H1 (cell line): ENCODE results near the gene CYP27C1. TPM values are rescaled to one million over a fixed set of nuclear protein-coding genes. Genes with fewer than 3 reads are reported as not detected.

Experiments
- CTCF ChIA-PET: fragments of 300-600 bp; sonication (Branson Sonifier 250); formaldehyde crosslinking; loops from one replicate; lab custom pipeline; 2021; ENCODE audit not compliant: partially characterized antibody; lab: Charles Lee
- POLR2A ChIA-PET: fragments of 300-600 bp; sonication (Branson Sonifier 250); formaldehyde crosslinking; loops from one replicate; lab custom pipeline; 2021; ENCODE audit warnings: inconsistent platforms; ENCODE audit not compliant: partially characterized antibody; lab: Charles Lee
- DNase-seq, 2 experiments: peaks; one replicate each; pipeline versions ENCODE4 v3.0.0 to v3.0.0-alpha.2; 2010 to 2022; ENCODE audit warnings: low spot score in 2 of 2, low read depth in 1 of 2, mixed read lengths in 1 of 2
- FAIRE-seq: peaks from 2 replicates; lab custom pipeline; 2011; peaks lifted over from hg19 to GRCh38; lab: Jason Lieb, UNC
- H2AFZ ChIP-seq: 2 replicates; pipeline ENCODE4 v1.8.1; 2012; ENCODE audit warnings: low read length, inconsistent platforms
- H2AK5ac ChIP-seq: 2 replicates; pipeline ENCODE4 v1.6.1; 2013; ENCODE audit warnings: low read depth, low read length
- H2BK120ac ChIP-seq: replicated peaks from 2 replicates; pipeline ENCODE3; 2013; ENCODE audit warnings: low read depth, low read length, inconsistent platforms
- H2BK12ac ChIP-seq: 2 replicates; pipeline ENCODE4 v1.6.1; 2013; ENCODE audit warnings: low read depth, low read length
- H2BK15ac ChIP-seq: 2 replicates; pipeline ENCODE4 v1.6.1; 2013; ENCODE audit warnings: low read length
- H2BK20ac ChIP-seq: 2 replicates; pipeline ENCODE4 v1.6.1; 2013; ENCODE audit warnings: low read length
- H2BK5ac ChIP-seq: 2 replicates; pipeline ENCODE4 v1.6.1; 2013; ENCODE audit warnings: low read depth, low read length
- H3K14ac ChIP-seq: 2 replicates; pipeline ENCODE4 v1.6.1; 2013; ENCODE audit warnings: inconsistent platforms; ENCODE audit not compliant: insufficient read length
- H3K18ac ChIP-seq: 2 replicates; pipeline ENCODE4 v1.6.1; 2013; ENCODE audit warnings: low read length; ENCODE audit errors: extremely low read depth
- H3K23ac ChIP-seq: 2 replicates; pipeline ENCODE4 v1.6.1; 2013; ENCODE audit warnings: inconsistent platforms; ENCODE audit not compliant: insufficient read length
- H3K23me2 ChIP-seq: 2 replicates; pipeline ENCODE4 v1.6.1; 2013; ENCODE audit warnings: low read depth, low read length
- H3K27ac ChIP-seq: 2 replicates; pipeline ENCODE4 v1.6.1; 2011; ENCODE audit warnings: low read depth, low read length, inconsistent platforms
- H3K27me3 ChIP-seq, 4 experiments: replicated peaks in 1 of 4; 1 replicate in 1 of 4; 2 replicates in 3 of 4; pipeline versions ENCODE4 v1.6.1 to v1.8.1; 2011 to 2013; ENCODE audit warnings: low read length in 3 of 4, mild to moderate bottlenecking in 3 of 4, inconsistent platforms in 2 of 4, mixed read lengths in 2 of 4, moderate library complexity in 1 of 4; ENCODE audit not compliant: control insufficient read depth in 3 of 4, insufficient read depth in 3 of 4; ENCODE audit errors: extremely low read depth in 1 of 4
- H3K36me3 ChIP-seq, 4 experiments: 2 replicates each; pipeline versions ENCODE4 v1.6.1 to v1.8.1; 2011 to 2013; ENCODE audit warnings: mild to moderate bottlenecking in 4 of 4, low read length in 3 of 4, moderate library complexity in 2 of 4, control low read depth in 1 of 4, inconsistent platforms in 1 of 4; ENCODE audit not compliant: insufficient read depth in 4 of 4, control insufficient read depth in 2 of 4
- H3K4ac ChIP-seq: replicated peaks from 2 replicates; pipeline ENCODE3; 2013; ENCODE audit warnings: low read length, low read depth, mixed read lengths, inconsistent platforms; ENCODE audit not compliant: insufficient read length
- H3K4me1 ChIP-seq, 4 experiments: replicated peaks in 1 of 4; 1 replicate in 1 of 4; 2 replicates in 3 of 4; pipeline versions ENCODE4 v1.6.1 to v1.8.1; 2011 to 2013; ENCODE audit warnings: low read length in 3 of 4, inconsistent platforms in 2 of 4, mixed read lengths in 1 of 4; ENCODE audit not compliant: insufficient read depth in 4 of 4, control insufficient read depth in 3 of 4
- H3K4me2 ChIP-seq, 2 experiments: 2 replicates each; pipeline versions ENCODE4 v1.6.1 to v1.8.1; 2011 to 2013; ENCODE audit warnings: low read depth in 2 of 2, low read length in 2 of 2, control low read depth in 1 of 2, inconsistent platforms in 1 of 2, mild to moderate bottlenecking in 1 of 2; ENCODE audit not compliant: insufficient read depth in 1 of 2
- H3K4me3 ChIP-seq, 4 experiments: fragments of 200-600, 300-600 bp in 1 of 4; sonication (generic), shearing (Covaris generic), sonication (Bioruptor Twin) in 1 of 4; 2 replicates each; pipeline versions ENCODE4 v1.5.1 to v1.8.1; 2011 to 2016; ENCODE audit warnings: low read length in 4 of 4, low read depth in 3 of 4, control low read depth in 2 of 4, inconsistent platforms in 2 of 4, mild to moderate bottlenecking in 2 of 4, mixed read lengths in 1 of 4, moderate library complexity in 1 of 4; ENCODE audit not compliant: insufficient read depth in 2 of 4; ENCODE audit errors: extremely low read depth in 1 of 4
- H3K56ac ChIP-seq: replicated peaks from 2 replicates; pipeline ENCODE3; 2013; ENCODE audit warnings: low read depth, mild to moderate bottlenecking, mixed read lengths, low read length, inconsistent platforms; ENCODE audit not compliant: insufficient read length
- H3K79me1 ChIP-seq: 2 replicates; pipeline ENCODE4 v1.6.1; 2013; ENCODE audit warnings: low read depth, low read length, control low read depth
- H3K79me2 ChIP-seq, 2 experiments: 2 replicates each; pipeline versions ENCODE4 v1.6.1 to v1.8.1; 2012 to 2013; ENCODE audit warnings: low read length in 2 of 2, mild to moderate bottlenecking in 2 of 2, inconsistent platforms in 1 of 2; ENCODE audit not compliant: insufficient read depth in 2 of 2, control insufficient read depth in 1 of 2
- H3K9ac ChIP-seq, 4 experiments: replicated peaks in 1 of 4; 1 replicate in 1 of 4; 2 replicates in 3 of 4; pipeline versions ENCODE4 v1.6.1 to v1.8.1; 2011 to 2013; ENCODE audit warnings: low read depth in 3 of 4, low read length in 3 of 4, control low read depth in 2 of 4, mild to moderate bottlenecking in 2 of 4, moderate library complexity in 2 of 4, inconsistent platforms in 1 of 4; ENCODE audit errors: extremely low read depth in 1 of 4
- H3K9me3 ChIP-seq, 2 experiments: 2 replicates each; pipeline versions ENCODE4 v1.6.1 to v1.8.1; 2012 to 2013; ENCODE audit warnings: mild to moderate bottlenecking in 2 of 2, moderate library complexity in 2 of 2, control low read depth in 1 of 2, inconsistent platforms in 1 of 2, low read depth in 1 of 2, low read length in 1 of 2, mixed read lengths in 1 of 2; ENCODE audit not compliant: insufficient read depth in 2 of 2
- H4K20me1 ChIP-seq, 2 experiments: replicated peaks in 1 of 2; 2 replicates each; pipeline versions ENCODE3 to v1.8.1; 2011 to 2013; ENCODE audit warnings: inconsistent platforms in 2 of 2, low read length in 2 of 2, mild to moderate bottlenecking in 1 of 2; ENCODE audit not compliant: insufficient read depth in 2 of 2, control insufficient read depth in 1 of 2
- H4K5ac ChIP-seq: 2 replicates; pipeline ENCODE4 v1.6.1; 2013; ENCODE audit warnings: low read length, low read depth, mixed read lengths, inconsistent platforms; ENCODE audit not compliant: insufficient read length
- H4K8ac ChIP-seq: 2 replicates; pipeline ENCODE4 v1.8.0; 2013; ENCODE audit warnings: mild to moderate bottlenecking, moderate library complexity, low read length, inconsistent platforms; ENCODE audit not compliant: insufficient read depth; ENCODE audit errors: extremely low read depth
- H4K91ac ChIP-seq: replicated peaks from 2 replicates; pipeline ENCODE3; 2013; ENCODE audit warnings: low read length, mixed read lengths, inconsistent platforms; ENCODE audit not compliant: insufficient read length
- NRF1 ChIP-seq: IDR thresholded peaks from 2 replicates; pipeline ENCODE4 v1.6.1; 2011; ENCODE audit warnings: mild to moderate bottlenecking, low read depth, low read length, improper control_type of control experiment
- RNF2 ChIP-seq: fragments of 200-900, 300-1000 bp; sonication (generic); IDR thresholded peaks from 2 replicates; pipeline ENCODE4 v1.7.1; 2016; ENCODE audit warnings: borderline replicate concordance, low read depth, mild to moderate bottlenecking, antibody characterized with exemption, low read length; ENCODE audit not compliant: poor library complexity, severe bottlenecking; ENCODE audit errors: missing control alignments
- SIX5 ChIP-seq: IDR thresholded peaks from 2 replicates; pipeline ENCODE4 v1.6.1; 2011; ENCODE audit warnings: mild to moderate bottlenecking, low read depth, low read length
- YY1 ChIP-seq: IDR thresholded peaks from 2 replicates; pipeline ENCODE4 v1.6.1; 2011; ENCODE audit warnings: low read depth, mild to moderate bottlenecking, low read length
- WGBS, 2 experiments: shearing (Covaris generic) in 1 of 2; methylation state at CpG; one replicate each; pipeline versions ENCODE4 v1.1.6 to v1.1.7; 2013 to 2015; ENCODE audit warnings: low lambda C conversion rate in 2 of 2, mixed read lengths in 2 of 2, inconsistent platforms in 1 of 2, low coverage in 1 of 2, missing lambda C conversion rate in 1 of 2; ENCODE audit not compliant: insufficient replicate concordance in 2 of 2, insufficient coverage in 1 of 2, insufficient read length in 1 of 2; ENCODE audit errors: extremely low coverage in 1 of 2, missing lambda C conversion rate in 1 of 2; 5-methylcytosine and 5-hydroxymethylcytosine counted together
- polyA plus RNA-seq, 7 experiments: library from polyadenylated mRNA; depleted of rRNA in 3 of 7; stranded (reverse) in 5 of 7; unstranded in 2 of 7; fragments of >200 nt in 5 of 7; fragments of 200-250 nt in 2 of 7; gene quantifications; 1 replicate in 5 of 7; 2 replicates in 1 of 7; 4 replicates in 1 of 7; pipeline versions ENCODE4 v1.2.1 to v1.2.3, GENCODE V29; 2011 to 2013; ENCODE audit warnings: missing spikeins in 2 of 7, mixed read lengths in 2 of 7
- total RNA-seq: library from RNA; stranded (reverse); fragmentation: NEBNext Ultra II Directional; extraction: Animal tissue kit (Norgen Biotek cat#: 25700); gene quantifications from 2 replicates; pipeline ENCODE4 v1.2.1, GENCODE V29; 2021

The CYP27C1 gene
- total and polyA plus RNA-seq, 2 of the 8 experiments (the other 6 are each of a cell fraction or from before 2014, with no cell fraction given): 1.3 to 3.2 TPM

DNA sequence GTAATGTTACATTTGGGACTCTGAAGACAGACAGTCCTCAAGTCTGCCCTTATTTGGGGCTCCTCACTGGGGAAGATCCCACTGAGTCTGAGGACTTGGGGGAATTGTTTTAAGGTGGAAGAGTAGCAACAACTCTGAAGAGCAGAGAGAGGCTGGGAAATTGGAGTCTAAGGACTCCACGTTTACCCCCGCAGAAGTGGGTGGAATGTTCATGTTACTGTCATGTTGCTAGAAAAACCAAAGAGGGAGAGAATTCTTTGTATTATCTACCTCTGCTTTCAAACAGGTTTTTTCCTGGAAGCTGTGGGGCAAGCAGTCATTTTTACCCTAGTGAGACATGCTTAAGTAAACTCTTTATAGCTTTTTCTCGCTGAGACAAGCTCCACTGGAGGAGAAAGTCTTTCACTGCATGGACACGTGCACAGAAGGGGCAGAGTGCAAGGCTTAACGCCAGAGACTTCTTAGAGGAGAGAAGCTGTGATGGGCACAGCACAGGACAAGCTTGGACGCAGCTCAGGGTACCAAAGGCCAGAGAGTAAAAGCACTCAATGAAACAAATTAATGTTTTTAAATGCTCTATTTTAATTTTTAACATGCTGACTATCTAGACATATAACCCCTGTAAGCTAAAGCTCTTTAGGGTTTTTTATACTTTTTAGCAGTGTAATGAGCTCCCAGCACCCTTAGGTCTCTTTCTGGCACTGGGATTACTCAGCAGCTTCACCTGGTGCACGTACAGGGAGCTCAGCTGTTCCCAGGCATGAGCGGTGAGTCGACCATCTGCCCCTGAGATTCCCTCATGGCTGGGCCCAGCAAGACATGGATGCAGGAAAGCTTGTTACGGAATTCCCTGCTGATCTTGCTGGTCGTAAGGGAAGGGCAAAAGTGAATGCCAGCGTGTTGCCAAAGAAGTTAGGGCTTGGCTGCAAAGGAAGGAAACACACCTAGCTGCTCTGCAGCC is 58.6 kb downstream of the CYP27C1 start:
- H3K4me2 ChIP-seq: no peak overlapping the region
- no peaks in the 10 kb centered on the region for H3K79me1 ChIP-seq
- DNase-seq (no peak), FAIRE-seq (no peak)
- H3K9me3 ChIP-seq: 0 out of 4 replicates have a peak, but pooled peaks cover 0 to 1% of the 10 kb centered on the region in 2 experiments
- H4K91ac ChIP-seq: no peak overlapping the region
- no peak overlapping the region for H2AFZ ChIP-seq
- no peak overlapping the region; the same call in 1 of the 2 replicates for H2BK20ac ChIP-seq
- no peak overlapping the region for H3K9ac ChIP-seq
- no peak overlapping the region; the same call in 1 of the 2 replicates for H2BK15ac ChIP-seq
- no peak overlapping the region for H2BK120ac ChIP-seq
- no peak overlapping the region for H3K4me3 ChIP-seq
- POLR2A ChIA-PET: interaction anchor here (1.2 kb wide), 1 partner anchor 15 kb away, joined by 3 read pairs; no protein-coding TSS in a partner anchor
- no peak overlapping the region; the same call in 1 of the 2 replicates for H2AK5ac ChIP-seq
- H4K20me1 ChIP-seq: no peaks in the 10 kb centered on the region
- no peak overlapping the region for H3K14ac ChIP-seq
- no peak overlapping the region for H4K5ac ChIP-seq
- H3K23me2 ChIP-seq: no peaks in the 10 kb centered on the region
- H3K18ac ChIP-seq: no peak overlapping the region
- no peak overlapping the region for H2BK12ac ChIP-seq
- H3K23ac ChIP-seq: no peak overlapping the region
- H3K4ac ChIP-seq: no peak overlapping the region
- H2BK5ac ChIP-seq: no peak overlapping the region
- CTCF ChIA-PET: interaction anchor here (0.5 to 5.5 kb wide), 16 partner anchors 10 to 119 kb away, joined by 3 to 39 read pairs (median 4); no protein-coding TSS in a partner anchor
- TF ChIP-seq YY1: no peak
- TF ChIP-seq RNF2: no peak
- TF ChIP-seq NRF1: no peak
- no peak for TF ChIP-seq SIX5
- H3K27ac ChIP-seq: no peak overlapping the region
- no peaks in the 10 kb centered on the region for H3K79me2 ChIP-seq
- 87% methylated on average over 12 of the region's 12 CpGs; no CpG with 5 or more reads in 1 of the 2 experiments for WGBS, 2 experiments
- no peak overlapping the region for H3K56ac ChIP-seq
- H4K8ac ChIP-seq: no peak overlapping the region
- H3K36me3 ChIP-seq: no peaks in the 10 kb centered on the region
- H3K27me3 ChIP-seq: no peaks in the 10 kb centered on the region
- peaks cover 0 to 12% (median 8%) of the 10 kb centered on the region in 4 experiments; a peak in 5 of 7 replicates for H3K4me1 ChIP-seq
